KMS-11 (cell line): Measurements from ENCODE around the gene CCR4.

Experiments used
- H2AFZ ChIP-seq: fragments of 200-600 bp; sonication (generic); 2 replicates; pipeline ENCODE4 v1.6.1; 2016; ENCODE audit warnings: antibody characterized with exemption, mixed run types, low read depth
- H3K27ac ChIP-seq: fragments of 200-600 bp; sonication (generic); 2 replicates; pipeline ENCODE4 v1.6.1; 2016; ENCODE audit warnings: mild to moderate bottlenecking, mixed run types
- H3K27me3 ChIP-seq: fragments of 200-600 bp; sonication (generic); 2 replicates; pipeline ENCODE4 v1.6.1; 2017; ENCODE audit warnings: mild to moderate bottlenecking, low read depth, mixed run types, moderate library complexity; ENCODE audit not compliant: insufficient read depth
- H3K36me3 ChIP-seq: fragments of 200-600 bp; sonication (generic); 2 replicates; pipeline ENCODE4 v1.6.1; 2017; ENCODE audit warnings: mild to moderate bottlenecking, mixed run types; ENCODE audit not compliant: insufficient read depth
- H3K4me1 ChIP-seq: fragments of 200-600 bp; sonication (generic); 2 replicates; pipeline ENCODE4 v1.6.1; 2016; ENCODE audit warnings: mild to moderate bottlenecking, low read depth, mixed run types; ENCODE audit not compliant: poor library complexity, severe bottlenecking
- H3K4me2 ChIP-seq: fragments of 200-600 bp; sonication (generic); 2 replicates; pipeline ENCODE4 v1.7.0; 2016; ENCODE audit warnings: mild to moderate bottlenecking, mixed run types
- H3K4me3 ChIP-seq: fragments of 200-600 bp; sonication (generic); IDR thresholded peaks from 2 replicates; pipeline ENCODE4 v1.6.1; 2017; ENCODE audit warnings: low read depth, low read length, mixed read lengths; ENCODE audit not compliant: insufficient read depth
- H3K79me2 ChIP-seq: fragments of 200-600 bp; sonication (generic); 2 replicates; pipeline ENCODE4 v1.6.1; 2016; ENCODE audit warnings: low read depth, mixed run types; ENCODE audit not compliant: insufficient read depth
- H3K9ac ChIP-seq: fragments of 200-600 bp; sonication (generic); 2 replicates; pipeline ENCODE4 v1.6.1; 2016; ENCODE audit warnings: mild to moderate bottlenecking, mixed run types
- H4K20me1 ChIP-seq: fragments of 200-600 bp; sonication (generic); 2 replicates; pipeline ENCODE4 v1.6.1; 2016; ENCODE audit warnings: mild to moderate bottlenecking, mixed run types; ENCODE audit not compliant: insufficient read depth
- CTCF ChIP-seq: fragments of 200-600 bp; sonication (generic); conservative IDR thresholded peaks from 2 replicates; pipeline ENCODE4 v1.6.1; 2017; ENCODE audit warnings: low read depth, mild to moderate bottlenecking, antibody characterized with exemption, low read length, moderate library complexity, mixed read lengths

CCR4 gene

GRCh38 chr3:32989171-32989570 is 37.7 kb downstream of the CCR4 start:
- Histone ChIP-seq H4K20me1 (no peaks in the 10 kb centered on the region), H3K9ac (no peak overlapping the region), H3K79me2 (no peaks in the 10 kb centered on the region), H3K36me3 (no peaks in the 10 kb centered on the region), H3K4me2 (no peak overlapping the region), H3K4me1 (peaks cover 14% of the 10 kb centered on the region), H3K27me3 (no peaks in the 10 kb centered on the region), H3K27ac (no peak overlapping the region), H3K4me3 (no peak overlapping the region), H2AFZ (no peak overlapping the region)
- TF ChIP-seq CTCF = no peak

- Histone ChIP-seq H3K36me3 (no peaks in the 10 kb centered on the region), H3K9ac (no peak overlapping the region), H3K4me1 (peaks cover 14% of the 10 kb centered on the region), H3K4me2 (no peak overlapping the region), H3K27me3 (no peaks in the 10 kb centered on the region), H4K20me1 (no peaks in the 10 kb centered on the region), H2AFZ (no peak overlapping the region), H3K4me3 (no peak overlapping the region), H3K79me2 (no peaks in the 10 kb centered on the region), H3K27ac (no peak overlapping the region)
- TF ChIP-seq CTCF = no peak
Observed at GRCh38 chr3:32990116-32990515, 38.7 kb downstream of the CCR4 start.

GRCh38 chr3:32991781-32992180 is 40.3 kb downstream of the CCR4 start:
- Histone ChIP-seq H3K27ac (no peak overlapping the region), H3K4me2 (no peak overlapping the region), H3K4me3 (no peak overlapping the region), H2AFZ (no peak overlapping the region), H3K27me3 (no peaks in the 10 kb centered on the region), H3K36me3 (no peaks in the 10 kb centered on the region), H4K20me1 (no peaks in the 10 kb centered on the region), H3K9ac (no peak overlapping the region), H3K4me1 (peaks cover 14% of the 10 kb centered on the region), H3K79me2 (no peaks in the 10 kb centered on the region)
- TF ChIP-seq CTCF = no peak

GRCh38 chr3:32992310-32992686 is 40.9 kb downstream of the CCR4 start:
- Histone ChIP-seq H2AFZ (peak overlapping the region; percentile 22), H3K4me3 (no peak overlapping the region), H3K4me2 (peak overlapping the region; percentile 42), H3K36me3 (no peaks in the 10 kb centered on the region), H3K4me1 (peaks cover 14% of the 10 kb centered on the region), H4K20me1 (no peaks in the 10 kb centered on the region), H3K27ac (peak overlapping the region; percentile 69), H3K79me2 (no peaks in the 10 kb centered on the region), H3K9ac (peak overlapping the region; percentile 25; the same call in 1 of the 2 replicates), H3K27me3 (no peaks in the 10 kb centered on the region)
- no peak for TF ChIP-seq CTCF
